Measurements from ENCODE around the gene THBS1.

DNA sequence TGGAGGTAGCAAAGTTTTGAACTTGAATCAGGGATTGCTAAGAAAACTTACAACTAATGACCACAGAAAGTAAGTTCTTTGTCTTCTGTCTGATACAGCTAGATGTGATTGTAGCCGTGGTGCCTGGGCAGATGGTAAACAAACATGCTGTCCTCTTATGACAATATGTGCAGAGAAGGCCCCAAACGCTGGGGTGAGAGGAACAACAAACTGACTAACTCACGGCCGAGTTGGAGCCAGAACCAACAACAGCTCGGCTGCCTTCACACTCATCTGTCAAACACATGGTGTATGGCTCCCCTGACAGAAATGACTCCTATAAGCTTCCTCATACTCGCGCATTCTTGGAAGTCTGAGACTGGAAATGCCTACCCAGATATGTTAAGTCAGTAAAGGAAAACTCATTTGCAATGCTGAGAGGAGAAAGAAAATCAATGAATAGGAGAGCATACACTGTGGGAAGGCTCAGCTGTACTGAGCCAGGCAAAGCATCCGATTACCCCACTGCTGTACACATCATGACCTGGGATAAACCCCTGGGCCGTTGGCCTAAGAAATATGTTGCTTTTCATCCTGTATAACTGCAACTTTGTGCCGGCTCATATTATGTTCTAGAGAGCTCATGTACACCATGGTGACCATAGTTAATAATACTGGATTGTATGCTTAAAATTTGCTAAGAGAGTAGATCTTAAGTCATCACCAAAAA lies 5.7 kb downstream of the THBS1 start:
- no peak for TF ChIP-seq EZH2phosphoT487 (conservative IDR thresholded peaks at IDR 0.05; ENCODE audit: low read length)
- TF ChIP-seq, protein P1, sequence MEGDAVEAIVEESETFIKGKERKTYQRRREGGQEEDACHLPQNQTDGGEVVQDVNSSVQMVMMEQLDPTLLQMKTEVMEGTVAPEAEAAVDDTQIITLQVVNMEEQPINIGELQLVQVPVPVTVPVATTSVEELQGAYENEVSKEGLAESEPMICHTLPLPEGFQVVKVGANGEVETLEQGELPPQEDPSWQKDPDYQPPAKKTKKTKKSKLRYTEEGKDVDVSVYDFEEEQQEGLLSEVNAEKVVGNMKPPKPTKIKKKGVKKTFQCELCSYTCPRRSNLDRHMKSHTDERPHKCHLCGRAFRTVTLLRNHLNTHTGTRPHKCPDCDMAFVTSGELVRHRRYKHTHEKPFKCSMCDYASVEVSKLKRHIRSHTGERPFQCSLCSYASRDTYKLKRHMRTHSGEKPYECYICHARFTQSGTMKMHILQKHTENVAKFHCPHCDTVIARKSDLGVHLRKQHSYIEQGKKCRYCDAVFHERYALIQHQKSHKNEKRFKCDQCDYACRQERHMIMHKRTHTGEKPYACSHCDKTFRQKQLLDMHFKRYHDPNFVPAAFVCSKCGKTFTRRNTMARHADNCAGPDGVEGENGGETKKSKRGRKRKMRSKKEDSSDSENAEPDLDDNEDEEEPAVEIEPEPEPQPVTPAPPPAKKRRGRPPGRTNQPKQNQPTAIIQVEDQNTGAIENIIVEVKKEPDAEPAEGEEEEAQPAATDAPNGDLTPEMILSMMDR (IDR thresholded peaks at IDR 0.05; ENCODE audit: insufficient read depth, low read length, poor library complexity, severe bottlenecking): no peak

Measured in SU-DHL-6 (cell line).